HepG2 (cell line): ENCODE data around the gene FOXD2. TPM values are rescaled to one million over a fixed set of nuclear protein-coding genes. Genes with fewer than 3 reads are reported as not detected.
A peak's percentile ranks its signal among the peaks of the same experiment; 100 is the strongest.

Experiments used
- ATAD3A ChIP-seq: sonication (generic); formaldehyde crosslinking; IDR thresholded peaks from 2 replicates; pipeline ENCODE4 v1.4.0; 2020; ENCODE audit warnings: missing genetic modification reagents
- BRCA1 ChIP-seq: sonication (generic); formaldehyde crosslinking; IDR thresholded peaks from 2 replicates; pipeline ENCODE4 v1.4.0; 2020; ENCODE audit warnings: missing genetic modification reagents
- CEBPB ChIP-seq: IDR thresholded peaks from 2 replicates; pipeline ENCODE4 v1.6.1; 2011; ENCODE audit warnings: low read depth, low read length, improper control_type of control experiment, borderline replicate concordance
- FOXK2 ChIP-seq: fragments of 450-650 bp; IDR thresholded peaks from 2 replicates; pipeline ENCODE4 v1.6.1; 2016
- GZF1 ChIP-seq: sonication (generic); formaldehyde crosslinking; IDR thresholded peaks from 2 replicates; pipeline ENCODE4 v1.5.1; 2020; ENCODE audit warnings: mild to moderate bottlenecking, missing genetic modification reagents
- NONO ChIP-seq, 2 experiments: fragments of 450-650 bp in 1 of 2; sonication (generic) in 1 of 2; formaldehyde crosslinking in 1 of 2; IDR thresholded peaks in 1 of 2; conservative IDR thresholded peaks in 1 of 2; 2 replicates each; pipeline versions ENCODE4 v1.6.1 to v1.8.0; 2017 to 2022; ENCODE audit warnings: mild to moderate bottlenecking in 1 of 2, missing genetic modification reagents in 1 of 2, moderate library complexity in 1 of 2
- NR2F6 ChIP-seq, 2 experiments: IDR thresholded peaks; 2 replicates each; pipeline ENCODE4 v1.6.1; 2016; ENCODE audit warnings: antibody characterized with exemption in 1 of 2, mild to moderate bottlenecking in 1 of 2
- PHF5A ChIP-seq: IDR thresholded peaks from one replicate; pipeline ENCODE4 v1.6.1; 2018; ENCODE audit warnings: low read depth, missing genetic modification reagents; ENCODE audit not compliant: unreplicated experiment
- RARG ChIP-seq: sonication (generic); formaldehyde crosslinking; IDR thresholded peaks from 2 replicates; pipeline ENCODE4 v1.4.0; 2020; ENCODE audit warnings: low read depth, mild to moderate bottlenecking, missing genetic modification reagents
- REPIN1 ChIP-seq: sonication (generic); formaldehyde crosslinking; IDR thresholded peaks from 2 replicates; pipeline ENCODE4 v1.8.0; 2022; ENCODE audit warnings: missing genetic modification reagents, low read depth, mild to moderate bottlenecking, borderline replicate concordance
- ZFP36L2 ChIP-seq: sonication (generic); formaldehyde crosslinking; IDR thresholded peaks from 2 replicates; pipeline ENCODE4 v1.4.0; 2020; ENCODE audit warnings: missing genetic modification reagents
- ZNF30 ChIP-seq: sonication (generic); formaldehyde crosslinking; IDR thresholded peaks from 2 replicates; pipeline ENCODE4 v1.5.0; 2020; ENCODE audit warnings: mild to moderate bottlenecking, missing genetic modification reagents
- ZNF503 ChIP-seq: sonication (generic); formaldehyde crosslinking; IDR thresholded peaks from 2 replicates; pipeline ENCODE4 v1.4.0; 2020; ENCODE audit warnings: missing genetic modification reagents
- polyA plus RNA-seq, 8 experiments: library from polyadenylated mRNA; depleted of rRNA in 3 of 8; stranded (reverse) in 7 of 8; unstranded in 1 of 8; fragments of >200 nt; fragmentation: Illumina TruSeq in 4 of 8; extraction: Trizol in 4 of 8; gene quantifications; 2 replicates each; pipeline versions ENCODE4 v1.2.1 to v1.2.3, GENCODE V29; 2011 to 2016; ENCODE audit warnings: low read depth in 4 of 8, missing spikeins in 1 of 8, mixed read lengths in 1 of 8; ENCODE audit not compliant: insufficient read depth in 1 of 8
- total RNA-seq, 5 experiments: library from RNA; depleted of rRNA; stranded (reverse); fragments of >200 nt; fragmentation: Illumina TruSeq; extraction: Trizol; gene quantifications; 2 replicates each; pipeline ENCODE4 v1.2.3, GENCODE V29; 2016; ENCODE audit warnings: low read depth in 1 of 5
- TF ChIP-seq, protein P1 (sequence below), 2 experiments: sonication (generic) in 1 of 2; formaldehyde crosslinking in 1 of 2; IDR thresholded peaks; 2 replicates each; pipeline versions ENCODE4 v1.5.1 to v1.6.1; 2011 to 2020; ENCODE audit warnings: borderline replicate concordance in 1 of 2, low read depth in 1 of 2, low read length in 1 of 2, mild to moderate bottlenecking in 1 of 2, missing genetic modification reagents in 1 of 2, moderate library complexity in 1 of 2
- TF ChIP-seq, protein P2 (sequence below): IDR thresholded peaks from 2 replicates; pipeline ENCODE4 v1.6.1; 2012; ENCODE audit warnings: low read depth, low read length, improper control_type of control experiment
- TF ChIP-seq, protein P3 (sequence below): sonication (generic); formaldehyde crosslinking; IDR thresholded peaks from 2 replicates; pipeline ENCODE4 v1.4.0; 2020; ENCODE audit warnings: missing genetic modification reagents
- TF ChIP-seq, protein P4 (sequence below): sonication (generic); formaldehyde crosslinking; IDR thresholded peaks from 2 replicates; pipeline ENCODE4 v1.5.0; 2020; ENCODE audit warnings: mild to moderate bottlenecking, missing genetic modification reagents

The FOXD2 gene
- total and polyA plus RNA-seq, 2 of the 13 experiments (the other 11 are each of a cell fraction or from before 2014, with no cell fraction given): 0.01 to 0.09 TPM

DNA sequence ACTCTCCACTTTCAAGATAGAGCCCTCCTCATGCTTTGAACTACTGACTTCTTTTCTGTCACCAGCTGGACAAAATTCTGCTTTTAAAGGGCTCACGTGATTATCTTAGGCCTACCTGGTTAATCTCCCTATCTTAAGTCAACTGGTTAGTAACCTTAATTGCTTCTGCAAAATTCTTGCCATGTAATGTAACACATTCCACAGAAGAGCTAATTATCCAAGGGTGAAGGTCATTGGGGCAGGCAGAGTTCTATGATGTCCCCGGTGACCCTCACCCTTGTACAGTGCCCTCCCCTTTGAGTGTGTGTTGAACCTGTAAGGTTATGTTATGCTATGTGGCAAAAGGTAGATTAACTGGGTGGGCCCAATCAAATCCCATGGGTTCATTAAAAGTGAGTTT, 47.0 kb upstream of the FOXD2 start (continued):
- TF ChIP-seq, protein P1, sequence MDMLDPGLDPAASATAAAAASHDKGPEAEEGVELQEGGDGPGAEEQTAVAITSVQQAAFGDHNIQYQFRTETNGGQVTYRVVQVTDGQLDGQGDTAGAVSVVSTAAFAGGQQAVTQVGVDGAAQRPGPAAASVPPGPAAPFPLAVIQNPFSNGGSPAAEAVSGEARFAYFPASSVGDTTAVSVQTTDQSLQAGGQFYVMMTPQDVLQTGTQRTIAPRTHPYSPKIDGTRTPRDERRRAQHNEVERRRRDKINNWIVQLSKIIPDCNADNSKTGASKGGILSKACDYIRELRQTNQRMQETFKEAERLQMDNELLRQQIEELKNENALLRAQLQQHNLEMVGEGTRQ (IDR thresholded peaks at IDR 0.05; ENCODE audit: low read depth, low read length): no peak
- TF ChIP-seq, protein P1 (CRISPR knock-in tag; IDR thresholded peaks at IDR 0.05; ENCODE audit: borderline replicate concordance): no peak; the same call in 1 of the 2 replicates
- TF ChIP-seq ZNF30 (CRISPR knock-in tag) (no peak), NR2F6 (IDR thresholded peaks at IDR 0.05) (peak; percentile 87), NR2F6 (CRISPR knock-in tag; IDR thresholded peaks at IDR 0.05) (peak; percentile 78), NONO (IDR thresholded peaks at IDR 0.05) (no peak), NONO (CRISPR knock-in tag; conservative IDR thresholded peaks at IDR 0.05) (no peak), FOXK2 (no peak), REPIN1 (0 out of 2 replicates have a peak, but pooled peaks have one; percentile 22), RARG (CRISPR knock-in tag) (no peak), ZNF503 (no peak; the same call in 1 of the 2 replicates), GZF1 (CRISPR knock-in tag) (no peak), CEBPB (no peak), PHF5A (CRISPR knock-in tag) (no peak), ATAD3A (CRISPR knock-in tag) (no peak), BRCA1 (no peak), ZFP36L2 (no peak)
- TF ChIP-seq, protein P2, sequence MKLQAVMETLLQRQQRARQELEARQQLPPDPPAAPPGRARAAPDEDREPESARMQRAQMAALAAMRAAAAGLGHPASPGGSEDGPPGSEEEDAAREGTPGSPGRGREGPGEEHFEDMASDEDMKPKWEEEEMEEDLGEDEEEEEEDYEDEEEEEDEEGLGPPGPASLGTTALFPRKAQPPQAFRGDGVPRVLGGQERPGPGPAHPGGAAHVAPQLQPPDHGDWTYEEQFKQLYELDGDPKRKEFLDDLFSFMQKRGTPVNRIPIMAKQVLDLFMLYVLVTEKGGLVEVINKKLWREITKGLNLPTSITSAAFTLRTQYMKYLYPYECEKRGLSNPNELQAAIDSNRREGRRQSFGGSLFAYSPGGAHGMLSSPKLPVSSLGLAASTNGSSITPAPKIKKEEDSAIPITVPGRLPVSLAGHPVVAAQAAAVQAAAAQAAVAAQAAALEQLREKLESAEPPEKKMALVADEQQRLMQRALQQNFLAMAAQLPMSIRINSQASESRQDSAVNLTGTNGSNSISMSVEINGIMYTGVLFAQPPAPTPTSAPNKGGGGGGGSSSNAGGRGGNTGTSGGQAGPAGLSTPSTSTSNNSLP: no peak
- TF ChIP-seq, protein P3, sequence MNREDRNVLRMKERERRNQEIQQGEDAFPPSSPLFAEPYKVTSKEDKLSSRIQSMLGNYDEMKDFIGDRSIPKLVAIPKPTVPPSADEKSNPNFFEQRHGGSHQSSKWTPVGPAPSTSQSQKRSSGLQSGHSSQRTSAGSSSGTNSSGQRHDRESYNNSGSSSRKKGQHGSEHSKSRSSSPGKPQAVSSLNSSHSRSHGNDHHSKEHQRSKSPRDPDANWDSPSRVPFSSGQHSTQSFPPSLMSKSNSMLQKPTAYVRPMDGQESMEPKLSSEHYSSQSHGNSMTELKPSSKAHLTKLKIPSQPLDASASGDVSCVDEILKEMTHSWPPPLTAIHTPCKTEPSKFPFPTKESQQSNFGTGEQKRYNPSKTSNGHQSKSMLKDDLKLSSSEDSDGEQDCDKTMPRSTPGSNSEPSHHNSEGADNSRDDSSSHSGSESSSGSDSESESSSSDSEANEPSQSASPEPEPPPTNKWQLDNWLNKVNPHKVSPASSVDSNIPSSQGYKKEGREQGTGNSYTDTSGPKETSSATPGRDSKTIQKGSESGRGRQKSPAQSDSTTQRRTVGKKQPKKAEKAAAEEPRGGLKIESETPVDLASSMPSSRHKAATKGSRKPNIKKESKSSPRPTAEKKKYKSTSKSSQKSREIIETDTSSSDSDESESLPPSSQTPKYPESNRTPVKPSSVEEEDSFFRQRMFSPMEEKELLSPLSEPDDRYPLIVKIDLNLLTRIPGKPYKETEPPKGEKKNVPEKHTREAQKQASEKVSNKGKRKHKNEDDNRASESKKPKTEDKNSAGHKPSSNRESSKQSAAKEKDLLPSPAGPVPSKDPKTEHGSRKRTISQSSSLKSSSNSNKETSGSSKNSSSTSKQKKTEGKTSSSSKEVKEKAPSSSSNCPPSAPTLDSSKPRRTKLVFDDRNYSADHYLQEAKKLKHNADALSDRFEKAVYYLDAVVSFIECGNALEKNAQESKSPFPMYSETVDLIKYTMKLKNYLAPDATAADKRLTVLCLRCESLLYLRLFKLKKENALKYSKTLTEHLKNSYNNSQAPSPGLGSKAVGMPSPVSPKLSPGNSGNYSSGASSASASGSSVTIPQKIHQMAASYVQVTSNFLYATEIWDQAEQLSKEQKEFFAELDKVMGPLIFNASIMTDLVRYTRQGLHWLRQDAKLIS: no peak
- TF ChIP-seq, protein P4, sequence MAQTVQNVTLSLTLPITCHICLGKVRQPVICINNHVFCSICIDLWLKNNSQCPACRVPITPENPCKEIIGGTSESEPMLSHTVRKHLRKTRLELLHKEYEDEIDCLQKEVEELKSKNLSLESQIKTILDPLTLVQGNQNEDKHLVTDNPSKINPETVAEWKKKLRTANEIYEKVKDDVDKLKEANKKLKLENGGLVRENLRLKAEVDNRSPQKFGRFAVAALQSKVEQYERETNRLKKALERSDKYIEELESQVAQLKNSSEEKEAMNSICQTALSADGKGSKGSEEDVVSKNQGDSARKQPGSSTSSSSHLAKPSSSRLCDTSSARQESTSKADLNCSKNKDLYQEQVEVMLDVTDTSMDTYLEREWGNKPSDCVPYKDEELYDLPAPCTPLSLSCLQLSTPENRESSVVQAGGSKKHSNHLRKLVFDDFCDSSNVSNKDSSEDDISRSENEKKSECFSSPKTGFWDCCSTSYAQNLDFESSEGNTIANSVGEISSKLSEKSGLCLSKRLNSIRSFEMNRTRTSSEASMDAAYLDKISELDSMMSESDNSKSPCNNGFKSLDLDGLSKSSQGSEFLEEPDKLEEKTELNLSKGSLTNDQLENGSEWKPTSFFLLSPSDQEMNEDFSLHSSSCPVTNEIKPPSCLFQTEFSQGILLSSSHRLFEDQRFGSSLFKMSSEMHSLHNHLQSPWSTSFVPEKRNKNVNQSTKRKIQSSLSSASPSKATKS (CRISPR knock-in tag): no peak
